Ovary (tissue), 3 donors: ENCODE results near the gene ZNF500.

Source experiments
- EP300 ChIP-seq: sonication (generic); formaldehyde crosslinking; IDR thresholded peaks from one replicate; pipeline ENCODE4 v1.6.1; 2017; ENCODE audit warnings: antibody characterized with exemption
- POLR2A ChIP-seq: fragments of 450-650 bp; IDR thresholded peaks from one replicate; pipeline ENCODE4 v1.6.1; 2017; ENCODE audit warnings: antibody characterized with exemption, mild to moderate bottlenecking, moderate library complexity
- TF ChIP-seq, protein P1 (sequence below), 3 donors: fragments of 450-650 bp in 2 of 3; fragments of 200-600 bp in 1 of 3; IDR thresholded peaks; one replicate each; pipeline versions ENCODE4 v1.5.1 to v1.8.0; 2016 to 2022; ENCODE audit warnings: antibody characterized with exemption in 3 of 3, mild to moderate bottlenecking in 1 of 3
- donor health status: DM: no; HTN: no; CAD: no.

- TF ChIP-seq, protein P1, sequence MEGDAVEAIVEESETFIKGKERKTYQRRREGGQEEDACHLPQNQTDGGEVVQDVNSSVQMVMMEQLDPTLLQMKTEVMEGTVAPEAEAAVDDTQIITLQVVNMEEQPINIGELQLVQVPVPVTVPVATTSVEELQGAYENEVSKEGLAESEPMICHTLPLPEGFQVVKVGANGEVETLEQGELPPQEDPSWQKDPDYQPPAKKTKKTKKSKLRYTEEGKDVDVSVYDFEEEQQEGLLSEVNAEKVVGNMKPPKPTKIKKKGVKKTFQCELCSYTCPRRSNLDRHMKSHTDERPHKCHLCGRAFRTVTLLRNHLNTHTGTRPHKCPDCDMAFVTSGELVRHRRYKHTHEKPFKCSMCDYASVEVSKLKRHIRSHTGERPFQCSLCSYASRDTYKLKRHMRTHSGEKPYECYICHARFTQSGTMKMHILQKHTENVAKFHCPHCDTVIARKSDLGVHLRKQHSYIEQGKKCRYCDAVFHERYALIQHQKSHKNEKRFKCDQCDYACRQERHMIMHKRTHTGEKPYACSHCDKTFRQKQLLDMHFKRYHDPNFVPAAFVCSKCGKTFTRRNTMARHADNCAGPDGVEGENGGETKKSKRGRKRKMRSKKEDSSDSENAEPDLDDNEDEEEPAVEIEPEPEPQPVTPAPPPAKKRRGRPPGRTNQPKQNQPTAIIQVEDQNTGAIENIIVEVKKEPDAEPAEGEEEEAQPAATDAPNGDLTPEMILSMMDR (IDR thresholded peaks at IDR 0.05) = no peak
- no peak for TF ChIP-seq POLR2A
- no peak for TF ChIP-seq EP300
These were observed 47.1 kb upstream of the ZNF500 start for GRCh38 chr16:4814046-4814445.
